ENCODE data around the gene TGIF2LX.
"Not testable (repeated sequence)": the region's sequence is repeated elsewhere in the genome, so short reads cannot be mapped to it uniquely, and the experiment has no call there.

TGIF2LX gene

GRCh38 chrX:89921665-89922064 is at the start of gene TGIF2LX:
Gene TGIF2LX (plus strand): TSS chrX:89921908. CDS start chrX:89922086, 178 bp downstream.
- not testable (repeated sequence) for DNase-seq

GRCh38 chrX:89922338-89922934 is 728 bp downstream of the TGIF2LX start:
- not testable (repeated sequence) for DNase-seq

- not testable (repeated sequence) for DNase-seq
Measured at GRCh38 chrX:89943077-89943476, 21.4 kb downstream of the TGIF2LX start.

GRCh38 chrX:89965588-89965987 is 43.9 kb downstream of the TGIF2LX start:
- DNase-seq: not testable (repeated sequence)
